Skeletal muscle satellite cell (primary cell): ENCODE data around the gene RETREG2.

ENCODE experiments used
- H3K27me3 ChIP-seq: 2 replicates; pipeline ENCODE4 v1.7.0; 2013; ENCODE audit warnings: low read length; ENCODE audit not compliant: control insufficient read depth, insufficient read depth
- H3K36me3 ChIP-seq: 2 replicates; pipeline ENCODE4 v1.7.0; 2013; ENCODE audit warnings: mild to moderate bottlenecking, control low read depth, low read length; ENCODE audit not compliant: insufficient read depth
- H3K4me1 ChIP-seq: 2 replicates; pipeline ENCODE4 v1.7.0; 2013; ENCODE audit warnings: low read length; ENCODE audit not compliant: control insufficient read depth, insufficient read depth
- H3K4me2 ChIP-seq: 2 replicates; pipeline ENCODE4 v1.7.0; 2013; ENCODE audit warnings: mild to moderate bottlenecking, low read length
- H3K4me3 ChIP-seq: 2 replicates; pipeline ENCODE4 v1.7.0; 2013; ENCODE audit warnings: low read length
- H3K9ac ChIP-seq: 2 replicates; pipeline ENCODE4 v1.7.0; 2013; ENCODE audit warnings: mild to moderate bottlenecking, low read depth, low read length, moderate library complexity
- H3K9me3 ChIP-seq: replicated peaks from 2 replicates; pipeline ENCODE4 v1.7.0; 2013; ENCODE audit warnings: mild to moderate bottlenecking, control low read depth, low read length

The RETREG2 gene

GRCh38 chr2:219172231-219173154 is 5.6 kb upstream of the RETREG2 start:
- Histone ChIP-seq H3K4me3 (no peak overlapping the region), H3K27me3 (no peaks in the 10 kb centered on the region), H3K4me2 (no peak overlapping the region), H3K9ac (no peak overlapping the region), H3K36me3 (peaks cover 27% of the 10 kb centered on the region), H3K9me3 (no peaks in the 10 kb centered on the region), H3K4me1 (peaks cover 17% of the 10 kb centered on the region)

- Histone ChIP-seq H3K9me3 (no peaks in the 10 kb centered on the region), H3K9ac (no peak overlapping the region), H3K27me3 (no peaks in the 10 kb centered on the region), H3K4me1 (peaks cover 19% of the 10 kb centered on the region), H3K4me2 (no peak overlapping the region), H3K4me3 (no peak overlapping the region), H3K36me3 (peaks cover 27% of the 10 kb centered on the region)
Measured at GRCh38 chr2:219173176-219173575, 4.9 kb upstream of the RETREG2 start.

- peaks cover 27% of the 10 kb centered on the region for H3K36me3 ChIP-seq
- no peaks in the 10 kb centered on the region for H3K27me3 ChIP-seq
- H3K9ac ChIP-seq, result no peak overlapping the region
- no peak overlapping the region for H3K4me2 ChIP-seq
- H3K4me3 ChIP-seq, result no peak overlapping the region
- H3K9me3 ChIP-seq, result no peaks in the 10 kb centered on the region
- H3K4me1 ChIP-seq, result peaks cover 21% of the 10 kb centered on the region
Measured at GRCh38 chr2:219174146-219174545, 3.9 kb upstream of the RETREG2 start.

- H3K9me3 ChIP-seq, result no peaks in the 10 kb centered on the region
- peaks cover 27% of the 10 kb centered on the region for H3K4me1 ChIP-seq
- H3K9ac ChIP-seq, result no peak overlapping the region
- H3K36me3 ChIP-seq, result peaks cover 27% of the 10 kb centered on the region
- no peaks in the 10 kb centered on the region for H3K27me3 ChIP-seq
- no peak overlapping the region for H3K4me2 ChIP-seq
- no peak overlapping the region for H3K4me3 ChIP-seq
Measured at GRCh38 chr2:219174801-219175200, 3.3 kb upstream of the RETREG2 start.

- peak overlapping the region; percentile 81 for H3K4me3 ChIP-seq
- H3K36me3 ChIP-seq, result peaks cover 31% of the 10 kb centered on the region
- peaks cover 27% of the 10 kb centered on the region for H3K4me1 ChIP-seq
- H3K9me3 ChIP-seq, result no peaks in the 10 kb centered on the region
- H3K27me3 ChIP-seq, result no peaks in the 10 kb centered on the region
- peak overlapping the region; percentile 89 for H3K4me2 ChIP-seq
- peak overlapping the region; percentile 88 for H3K9ac ChIP-seq
Measured at GRCh38 chr2:219175486-219175885, 2.6 kb upstream of the RETREG2 start.

GRCh38 chr2:219175928-219176817 is 1.9 kb upstream of the RETREG2 start:
- Histone ChIP-seq H3K9me3 (no peaks in the 10 kb centered on the region), H3K27me3 (no peaks in the 10 kb centered on the region), H3K36me3 (peaks cover 38% of the 10 kb centered on the region), H3K4me3 (peak overlapping the region; percentile 81), H3K9ac (peak overlapping the region; percentile 88), H3K4me1 (peaks cover 27% of the 10 kb centered on the region), H3K4me2 (peak overlapping the region; percentile 89)

GRCh38 chr2:219176818-219177551 is 1.1 kb upstream of the RETREG2 start, which contains the start of gene CNPPD1:
Gene CNPPD1 (minus strand): TSS chr2:219176925. CDS start chr2:219176828, 97 bp downstream.
- H3K4me2 ChIP-seq, result peak within 1 kb of the TSS; percentile 89
- peaks cover 46% of the 10 kb centered on the region for H3K36me3 ChIP-seq
- peak within 1 kb of the TSS; percentile 88 for H3K9ac ChIP-seq
- H3K4me1 ChIP-seq, result peaks cover 22% of the 10 kb centered on the region
- no peaks in the 10 kb centered on the region for H3K9me3 ChIP-seq
- H3K27me3 ChIP-seq, result no peaks in the 10 kb centered on the region
- H3K4me3 ChIP-seq, result peak within 1 kb of the TSS; percentile 81

GRCh38 chr2:219178377-219179175 is 501 bp downstream of the RETREG2 start:
- H3K9me3 ChIP-seq, result no peaks in the 10 kb centered on the region
- H3K9ac ChIP-seq, result peak overlapping the region; percentile 88
- H3K4me3 ChIP-seq, result peak overlapping the region; percentile 81
- peaks cover 22% of the 10 kb centered on the region for H3K4me1 ChIP-seq
- H3K36me3 ChIP-seq, result peaks cover 51% of the 10 kb centered on the region
- H3K27me3 ChIP-seq, result no peaks in the 10 kb centered on the region
- H3K4me2 ChIP-seq, result peak overlapping the region; percentile 87

- Histone ChIP-seq H3K9ac (peak overlapping the region; percentile 88), H3K4me1 (peaks cover 22% of the 10 kb centered on the region), H3K36me3 (peaks cover 48% of the 10 kb centered on the region), H3K4me3 (peak overlapping the region; percentile 81), H3K9me3 (no peaks in the 10 kb centered on the region), H3K27me3 (no peaks in the 10 kb centered on the region), H3K4me2 (peak overlapping the region; percentile 87)
Measured at GRCh38 chr2:219179601-219180465, 1.8 kb downstream of the RETREG2 start.

GRCh38 chr2:219180961-219181360 is 2.9 kb downstream of the RETREG2 start:
- Histone ChIP-seq H3K4me3 (no peak overlapping the region), H3K4me2 (no peak overlapping the region), H3K9ac (no peak overlapping the region), H3K4me1 (peaks cover 16% of the 10 kb centered on the region), H3K27me3 (no peaks in the 10 kb centered on the region), H3K36me3 (peaks cover 52% of the 10 kb centered on the region), H3K9me3 (no peaks in the 10 kb centered on the region)
